ENCODE measurements around the gene INTS14. TPM values are rescaled to one million over a fixed set of nuclear protein-coding genes. Genes with fewer than 3 reads are reported as not detected.

Gene INTS14
- total RNA-seq, 3 donors from 2014 or later (not counting 1 experiment from before 2014, with no cell fraction given), result 23.5 to 33.6 (median 26.4) TPM

DNA sequence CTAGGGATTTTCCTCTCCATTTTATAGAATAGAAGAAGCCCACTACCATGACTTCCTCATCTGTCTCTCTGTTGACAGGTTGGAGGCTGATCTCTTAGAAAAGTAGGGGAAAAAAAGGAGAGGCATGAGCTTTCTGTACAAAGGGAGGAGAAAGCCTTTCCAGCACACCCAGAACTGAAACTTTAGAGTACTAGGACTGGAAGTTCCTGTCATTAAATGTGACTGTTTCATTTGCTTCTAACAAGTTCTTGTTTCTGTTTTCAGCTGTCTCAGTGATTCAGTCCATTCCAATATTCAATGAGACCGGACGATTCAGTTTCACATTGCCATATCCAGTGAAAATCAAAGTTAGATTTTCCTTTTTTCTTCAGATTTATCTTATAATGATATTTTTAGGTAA, 39.0 kb downstream of the INTS14 start:
- no peak overlapping the region for H3K4me3 Mint-ChIP-seq
- DNase-seq, result no peak
- peaks cover 10% of the 10 kb centered on the region for H3K36me3 Mint-ChIP-seq

GRCh38 chr15:65569728-65570127, 41.2 kb downstream of the INTS14 start:
- Mint-ChIP-seq H3K9me3 (no peaks in the 10 kb centered on the region), H3K36me3 (peaks cover 10% of the 10 kb centered on the region), H3K4me1 (no peaks in the 10 kb centered on the region), H3K27me3 (ENCODE audit: low read depth in 2 of 2) (no peaks in the 10 kb centered on the region), H3K4me3 (no peak overlapping the region), H3K27ac (no peak overlapping the region)
- TF ChIP-seq, protein P1, sequence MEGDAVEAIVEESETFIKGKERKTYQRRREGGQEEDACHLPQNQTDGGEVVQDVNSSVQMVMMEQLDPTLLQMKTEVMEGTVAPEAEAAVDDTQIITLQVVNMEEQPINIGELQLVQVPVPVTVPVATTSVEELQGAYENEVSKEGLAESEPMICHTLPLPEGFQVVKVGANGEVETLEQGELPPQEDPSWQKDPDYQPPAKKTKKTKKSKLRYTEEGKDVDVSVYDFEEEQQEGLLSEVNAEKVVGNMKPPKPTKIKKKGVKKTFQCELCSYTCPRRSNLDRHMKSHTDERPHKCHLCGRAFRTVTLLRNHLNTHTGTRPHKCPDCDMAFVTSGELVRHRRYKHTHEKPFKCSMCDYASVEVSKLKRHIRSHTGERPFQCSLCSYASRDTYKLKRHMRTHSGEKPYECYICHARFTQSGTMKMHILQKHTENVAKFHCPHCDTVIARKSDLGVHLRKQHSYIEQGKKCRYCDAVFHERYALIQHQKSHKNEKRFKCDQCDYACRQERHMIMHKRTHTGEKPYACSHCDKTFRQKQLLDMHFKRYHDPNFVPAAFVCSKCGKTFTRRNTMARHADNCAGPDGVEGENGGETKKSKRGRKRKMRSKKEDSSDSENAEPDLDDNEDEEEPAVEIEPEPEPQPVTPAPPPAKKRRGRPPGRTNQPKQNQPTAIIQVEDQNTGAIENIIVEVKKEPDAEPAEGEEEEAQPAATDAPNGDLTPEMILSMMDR (IDR thresholded peaks at IDR 0.05), result no peak
- Histone ChIP-seq H3K36me3 (ENCODE audit: control insufficient read depth, insufficient read depth, low read length) (peaks cover 26% of the 10 kb centered on the region), H3K27ac (ENCODE audit: low read length) (no peak overlapping the region), H3K9me3 (ENCODE audit: control insufficient read depth, insufficient read depth, low read length) (no peaks in the 10 kb centered on the region), H3K4me1 (ENCODE audit: control insufficient read depth, insufficient read depth, low read length) (no peaks in the 10 kb centered on the region), H3K27me3 (ENCODE audit: control insufficient read depth, insufficient read depth, low read length) (no peaks in the 10 kb centered on the region), H3K4me3 (ENCODE audit: low read length) (no peak overlapping the region)
- WGBS (ENCODE audit: insufficient coverage), result 67% methylated on average over 1 of the region's 3 CpGs
- ATAC-seq (no peak), DNase-seq (no peak)
- intact Hi-C loops (cut with micrococcal nuclease), result no loop called here

More for the DNA sequence above, 39.0 kb downstream of the INTS14 start:
- H3K9me3 Mint-ChIP-seq, result no peaks in the 10 kb centered on the region
- Histone ChIP-seq H3K4me1 (ENCODE audit: control insufficient read depth, insufficient read depth, low read length) (no peaks in the 10 kb centered on the region), H3K4me3 (ENCODE audit: low read length) (no peak overlapping the region), H3K27me3 (ENCODE audit: control insufficient read depth, insufficient read depth, low read length) (no peaks in the 10 kb centered on the region), H3K36me3 (ENCODE audit: control insufficient read depth, insufficient read depth, low read length) (peaks cover 32% of the 10 kb centered on the region), H3K9me3 (ENCODE audit: control insufficient read depth, insufficient read depth, low read length) (no peaks in the 10 kb centered on the region), H3K27ac (ENCODE audit: low read length) (no peak overlapping the region)
- H3K27me3 Mint-ChIP-seq (ENCODE audit: low read depth in 2 of 2), result no peaks in the 10 kb centered on the region
- H3K4me1 Mint-ChIP-seq, result no peaks in the 10 kb centered on the region
- 71% methylated on average over 2 of the region's 2 CpGs for WGBS (ENCODE audit: insufficient coverage)
- ATAC-seq, result no peak
- TF ChIP-seq, protein P1 (IDR thresholded peaks at IDR 0.05), result no peak
- H3K27ac Mint-ChIP-seq, result no peak overlapping the region
- intact Hi-C loops (cut with micrococcal nuclease), result no loop called here

DNA sequence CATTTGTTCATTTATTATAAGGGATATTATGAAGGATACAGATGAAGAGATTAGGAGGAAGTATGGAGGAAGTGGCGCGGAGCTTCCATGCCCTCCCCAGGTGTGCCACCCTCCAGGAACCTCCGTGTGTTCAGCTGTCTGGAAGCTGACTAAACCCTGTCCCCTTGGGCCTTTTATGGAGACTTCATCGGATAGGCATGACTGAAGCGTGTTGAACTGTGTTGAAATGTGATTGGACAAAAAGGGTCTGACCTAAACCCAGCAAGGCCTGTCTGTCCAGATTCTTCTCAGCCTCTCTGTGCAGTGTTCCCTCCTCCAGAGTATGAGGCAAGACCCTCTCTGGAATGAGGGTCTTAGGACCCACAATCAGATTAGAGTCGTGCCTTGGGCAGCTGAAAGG, 49.0 kb downstream of the INTS14 start:
- H3K4me1 ChIP-seq (ENCODE audit: control insufficient read depth, insufficient read depth, low read length), result no peaks in the 10 kb centered on the region

DNA sequence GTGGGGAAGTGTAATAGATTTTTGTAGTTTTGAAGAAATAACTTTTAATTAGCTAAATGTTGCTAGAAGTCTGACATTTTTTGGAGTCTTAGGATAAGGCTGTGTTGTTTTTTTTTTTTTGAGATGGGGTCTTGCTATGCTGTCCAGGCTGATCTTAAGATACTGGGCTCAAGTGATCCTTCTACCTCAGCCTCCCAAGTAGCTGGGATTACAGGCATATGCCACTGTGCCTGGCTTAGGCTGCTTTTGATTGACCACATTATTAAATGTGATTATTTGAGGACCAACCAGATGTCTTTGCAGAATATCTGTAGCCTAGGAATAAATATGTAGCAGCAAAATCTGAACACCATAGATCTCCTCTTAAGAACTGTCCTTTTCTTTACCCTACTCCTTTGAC, 51.0 kb downstream of the INTS14 start:
- Mint-ChIP-seq H3K27ac (no peak overlapping the region), H3K36me3 (no peaks in the 10 kb centered on the region)
- TF ChIP-seq, protein P1 (IDR thresholded peaks at IDR 0.05), result no peak

More for the DNA sequence above, 49.0 kb downstream of the INTS14 start:
- H3K27me3 Mint-ChIP-seq (ENCODE audit: low read depth in 2 of 2), result no peaks in the 10 kb centered on the region
- Histone ChIP-seq H3K27me3 (ENCODE audit: control insufficient read depth, insufficient read depth, low read length) (no peaks in the 10 kb centered on the region), H3K27ac (ENCODE audit: low read length) (no peak overlapping the region), H3K36me3 (ENCODE audit: control insufficient read depth, insufficient read depth, low read length) (no peaks in the 10 kb centered on the region), H3K4me3 (ENCODE audit: low read length) (no peak overlapping the region), H3K9me3 (ENCODE audit: control insufficient read depth, insufficient read depth, low read length) (no peaks in the 10 kb centered on the region)
- ATAC-seq, result no peak
- TF ChIP-seq, protein P1 (IDR thresholded peaks at IDR 0.05), result no peak
- no peak overlapping the region for H3K27ac Mint-ChIP-seq
- intact Hi-C loops (cut with micrococcal nuclease), result no loop called here
- no peaks in the 10 kb centered on the region for H3K4me1 Mint-ChIP-seq
- no peak overlapping the region for H3K4me3 Mint-ChIP-seq
- 95% methylated on average over 6 of the region's 6 CpGs for WGBS (ENCODE audit: insufficient coverage)
- no peaks in the 10 kb centered on the region for H3K9me3 Mint-ChIP-seq
- DNase-seq, result no peak
- no peaks in the 10 kb centered on the region for H3K36me3 Mint-ChIP-seq

More for the DNA sequence above, 51.0 kb downstream of the INTS14 start:
- Histone ChIP-seq H3K4me1 (ENCODE audit: control insufficient read depth, insufficient read depth, low read length) (no peaks in the 10 kb centered on the region), H3K4me3 (ENCODE audit: low read length) (no peak overlapping the region), H3K27me3 (ENCODE audit: control insufficient read depth, insufficient read depth, low read length) (no peaks in the 10 kb centered on the region), H3K27ac (ENCODE audit: low read length) (no peak overlapping the region), H3K9me3 (ENCODE audit: control insufficient read depth, insufficient read depth, low read length) (no peaks in the 10 kb centered on the region), H3K36me3 (ENCODE audit: control insufficient read depth, insufficient read depth, low read length) (peaks cover 7% of the 10 kb centered on the region)
- ATAC-seq, result no peak
- no peaks in the 10 kb centered on the region for H3K27me3 Mint-ChIP-seq (ENCODE audit: low read depth in 2 of 2)
- no peak for DNase-seq
- H3K4me1 Mint-ChIP-seq, result no peaks in the 10 kb centered on the region
- H3K4me3 Mint-ChIP-seq, result no peak overlapping the region
- H3K9me3 Mint-ChIP-seq, result no peaks in the 10 kb centered on the region
- intact Hi-C loops (cut with micrococcal nuclease), result no loop called here
